CD4-positive, alpha-beta T cell (primary cell): ENCODE data around the gene RTN4RL2. TPM values are rescaled to one million over a fixed set of nuclear protein-coding genes. Genes with fewer than 3 reads are reported as not detected.
A peak's percentile ranks its signal among the peaks of the same experiment; 100 is the strongest.

Experiments
- ATAC-seq: fragments of 200-7000 bp; cut with Tn5 transposase; one replicate; pipeline ENCODE4 v1.10.0; 2022; ENCODE audit warnings: mild to moderate bottlenecking; ENCODE audit not compliant: poor library complexity
- CTCF ChIA-PET: fragments of 350-600 bp; sonication (Branson Sonifier 250); formaldehyde crosslinking; loops from one replicate; lab custom pipeline; 2021; ENCODE audit warnings: antibody characterized with exemption, inconsistent platforms; lab: Charles Lee
- POLR2A ChIA-PET: fragments of 350-600 bp; sonication (Branson Sonifier 250); formaldehyde crosslinking; loops from one replicate; lab custom pipeline; 2021; ENCODE audit warnings: antibody characterized with exemption, inconsistent platforms; lab: Charles Lee
- DNase-seq, 14 experiments: peaks; one replicate each; pipeline ENCODE4 v3.0.0-alpha.2; 2013 to 2020; ENCODE audit warnings: mixed read lengths in 2 of 14
- H3K27ac ChIP-seq, 2 donors: one replicate each; pipeline versions ENCODE4 v1.5.1 to v1.7.0; 2013; ENCODE audit warnings: low read length in 2 of 2, low read depth in 1 of 2, mild to moderate bottlenecking in 1 of 2
- H3K27me3 ChIP-seq, 2 experiments: 1 replicate in 1 of 2; 2 replicates in 1 of 2; pipeline versions ENCODE4 v1.6.1 to v1.7.0; 2013; ENCODE audit warnings: low read length in 2 of 2, control low read depth in 1 of 2, mild to moderate bottlenecking in 1 of 2, moderate library complexity in 1 of 2; ENCODE audit not compliant: insufficient read depth in 2 of 2, control insufficient read depth in 1 of 2
- H3K36me3 ChIP-seq: one replicate; pipeline ENCODE4 v1.6.1; 2013; ENCODE audit warnings: low read length, control low read depth; ENCODE audit not compliant: insufficient read depth
- H3K4me1 ChIP-seq: one replicate; pipeline ENCODE4 v1.6.1; 2013; ENCODE audit warnings: low read length, control low read depth; ENCODE audit not compliant: insufficient read depth
- H3K4me3 ChIP-seq: one replicate; pipeline ENCODE4 v1.5.1; 2013; ENCODE audit warnings: mild to moderate bottlenecking, low read length, moderate library complexity
- H3K9me3 ChIP-seq, 2 experiments: 1 replicate in 1 of 2; 2 replicates in 1 of 2; pipeline versions ENCODE4 v1.6.1 to v1.7.0; 2013; ENCODE audit warnings: low read length in 2 of 2, mild to moderate bottlenecking in 2 of 2, control low read depth in 1 of 2, moderate library complexity in 1 of 2; ENCODE audit not compliant: control insufficient read depth in 1 of 2, insufficient read depth in 1 of 2
- H3K27ac Mint-ChIP-seq: one replicate; pipeline ENCODE4 v1.8.0; 2020; ENCODE audit warnings: mixed read lengths
- H3K27me3 Mint-ChIP-seq: one replicate; pipeline ENCODE4 v1.8.0; 2021; ENCODE audit warnings: mixed read lengths
- H3K36me3 Mint-ChIP-seq: one replicate; pipeline ENCODE4 v1.8.0; 2021; ENCODE audit warnings: low read depth, mixed read lengths
- H3K4me1 Mint-ChIP-seq: one replicate; pipeline ENCODE4 v1.8.0; 2021; ENCODE audit warnings: low read depth, mixed read lengths
- H3K4me3 Mint-ChIP-seq: one replicate; pipeline ENCODE4 v1.8.0; 2020; ENCODE audit warnings: mild to moderate bottlenecking, mixed read lengths
- H3K9me3 Mint-ChIP-seq: one replicate; pipeline ENCODE4 v1.8.0; 2020; ENCODE audit warnings: mixed read lengths
- CTCF ChIP-seq: fragments of 200-600 bp; IDR thresholded peaks from one replicate; pipeline ENCODE4 v1.8.0; 2022; ENCODE audit warnings: antibody characterized with exemption, mild to moderate bottlenecking
- intact Hi-C, 2 experiments: fragments of 100-400 bp; cut with DNase I in 1 of 2; cut with micrococcal nuclease in 1 of 2; formaldehyde crosslinking; loops; one replicate each; pipeline versions ENCODE4 v1.15.1 to v1.9.0; 2023 to 2025; cut with DNase I, micrococcal nuclease
- total RNA-seq, 174 experiments: library from RNA in 2 of 174; stranded (reverse) in 2 of 174; gene quantifications; one replicate each; pipeline ENCODE4 v1.2.3 and lab custom pipeline; 2021 to 2026

Gene RTN4RL2
- total RNA-seq, 2 experiments from 2014 or later: 0.17 to 0.19 TPM

DNA sequence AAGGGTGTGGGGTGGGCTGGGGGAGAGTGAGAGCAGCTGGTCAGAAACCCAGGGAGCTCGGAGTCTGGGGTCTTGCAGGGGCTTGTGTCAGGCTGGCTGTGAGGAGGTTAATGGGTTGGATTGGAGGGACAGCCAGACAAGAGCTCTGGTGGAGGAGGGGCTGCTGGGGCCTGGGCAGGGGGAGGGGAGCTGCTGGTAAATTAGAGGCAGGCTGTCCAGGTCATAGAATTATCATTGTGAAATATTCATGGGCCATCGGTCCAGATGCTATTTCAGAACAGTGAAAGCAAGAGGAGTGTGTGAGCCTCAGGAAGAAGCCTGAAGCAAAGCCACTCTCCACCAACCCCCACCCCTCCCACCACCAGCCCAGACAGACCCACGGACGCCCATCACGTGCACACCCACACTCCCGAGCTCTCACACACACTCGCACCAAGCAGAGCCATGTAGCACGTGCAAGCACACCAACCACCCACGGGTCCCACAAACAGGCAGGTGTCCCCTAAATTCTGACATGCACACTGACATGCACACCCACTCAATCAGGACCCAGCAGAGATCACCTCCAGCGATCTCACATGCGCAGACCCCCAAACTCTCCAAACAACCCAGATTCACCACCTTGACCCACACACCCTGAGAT is 18.8 kb downstream of the RTN4RL2 start:
- POLR2A ChIA-PET: no interaction called here
- Histone ChIP-seq H3K27me3 (peaks cover 12 to 19% of the 10 kb centered on the region in 2 experiments), H3K27ac (no peak overlapping the region), H3K4me3 (no peak overlapping the region), H3K36me3 (no peaks in the 10 kb centered on the region), H3K4me1 (peaks cover 41% of the 10 kb centered on the region), H3K9me3 (no peaks in the 10 kb centered on the region)
- Mint-ChIP-seq H3K4me3 (no peak overlapping the region), H3K27ac (no peak overlapping the region), H3K27me3 (peaks cover 4% of the 10 kb centered on the region), H3K9me3 (no peaks in the 10 kb centered on the region), H3K4me1 (peaks cover 32% of the 10 kb centered on the region), H3K36me3 (no peaks in the 10 kb centered on the region)
- no peak for ATAC-seq
- CTCF ChIA-PET: no interaction called here
- intact Hi-C loops: no loop called here
- DNase-seq: no peak
- no peak for TF ChIP-seq CTCF

GRCh38 chr11:57479911-57480310 is 19.6 kb downstream of the RTN4RL2 start:
- no peak overlapping the region for H3K4me3 Mint-ChIP-seq
- ATAC-seq: peak; percentile 41
- POLR2A ChIA-PET: no interaction called here
- H3K27me3 Mint-ChIP-seq: peaks cover 10% of the 10 kb centered on the region
- no peak overlapping the region for H3K4me3 ChIP-seq
- H3K36me3 Mint-ChIP-seq: peaks cover 4% of the 10 kb centered on the region
- peaks cover 25% of the 10 kb centered on the region for H3K4me1 Mint-ChIP-seq
- no peak overlapping the region for H3K27ac Mint-ChIP-seq
- no peaks in the 10 kb centered on the region for H3K9me3 Mint-ChIP-seq
- TF ChIP-seq CTCF: no peak
- no peak for DNase-seq
- H3K36me3 ChIP-seq: peaks cover 6% of the 10 kb centered on the region
- peaks cover 19 to 20% of the 10 kb centered on the region in 2 experiments for H3K27me3 ChIP-seq
- no peaks in the 10 kb centered on the region for H3K9me3 ChIP-seq
- intact Hi-C loops: loop anchor here (2.0 kb wide), 3 partner anchors 21 to 133 kb away; no protein-coding TSS in a partner anchor
- CTCF ChIA-PET: interaction anchor here (0.7 to 1.0 kb wide), 2 partner anchors 22 to 87 kb away, joined by 3 to 4 read pairs; partner anchors contain the start of gene UBE2L6
- peaks cover 33% of the 10 kb centered on the region for H3K4me1 ChIP-seq
- no peak overlapping the region for H3K27ac ChIP-seq

DNA sequence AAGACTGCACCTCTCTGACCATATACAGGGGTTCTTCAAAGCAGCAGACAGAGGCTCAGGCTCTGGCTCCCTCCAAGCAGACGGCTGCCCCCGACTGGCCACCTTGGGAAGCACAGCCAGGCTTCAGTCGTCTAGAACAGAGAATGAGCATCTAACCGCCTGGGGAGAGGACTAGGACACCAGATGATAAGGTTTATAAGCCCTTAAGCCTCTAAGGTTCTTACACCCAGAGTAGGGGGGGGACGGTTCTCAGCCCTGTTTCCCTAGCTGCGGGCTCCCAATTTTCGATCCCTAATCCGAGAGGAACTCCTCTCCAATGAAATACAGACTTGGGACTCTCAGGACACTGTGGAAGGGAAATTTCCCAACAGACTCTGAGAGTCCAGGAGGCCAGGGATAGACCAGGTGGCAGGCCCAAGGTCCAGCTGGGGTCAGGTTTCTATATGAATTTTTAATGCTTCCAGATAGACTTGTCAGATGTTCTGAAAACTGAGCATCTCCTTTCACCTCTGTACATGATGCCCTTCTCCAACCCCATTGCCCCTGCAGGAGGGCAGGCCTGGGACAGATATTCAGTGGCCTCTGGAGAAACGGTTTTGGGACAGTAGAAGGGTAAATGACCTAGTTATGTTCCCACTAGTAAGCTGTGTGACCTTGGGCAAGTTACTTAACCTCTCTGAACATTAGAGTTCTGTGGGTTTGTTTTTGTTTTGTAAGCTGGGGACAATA is 20.2 kb downstream of the RTN4RL2 start:
- Histone ChIP-seq H3K4me1 (peaks cover 27% of the 10 kb centered on the region), H3K27ac (no peak overlapping the region), H3K36me3 (peaks cover 11% of the 10 kb centered on the region), H3K4me3 (no peak overlapping the region), H3K9me3 (no peaks in the 10 kb centered on the region), H3K27me3 (peaks cover 20% of the 10 kb centered on the region in 2 experiments)
- no peak overlapping the region for H3K27ac Mint-ChIP-seq
- peaks cover 16% of the 10 kb centered on the region for H3K27me3 Mint-ChIP-seq
- intact Hi-C loops: loop anchor here (2.0 kb wide), 3 partner anchors 22 to 134 kb away; no protein-coding TSS in a partner anchor
- TF ChIP-seq CTCF: peak; percentile 56
- POLR2A ChIA-PET: no interaction called here
- ATAC-seq (peak; percentile 55), DNase-seq (peak; percentile 45 to 74 (median 58))
- CTCF ChIA-PET: interaction anchor here (0.7 to 1.4 kb wide), 5 partner anchors 13 to 87 kb away, joined by 3 to 4 read pairs (median 3); partner anchors contain the start of gene UBE2L6
- peaks cover 10% of the 10 kb centered on the region for H3K36me3 Mint-ChIP-seq
- no peak overlapping the region for H3K4me3 Mint-ChIP-seq
- H3K9me3 Mint-ChIP-seq: no peaks in the 10 kb centered on the region
- H3K4me1 Mint-ChIP-seq: peaks cover 18% of the 10 kb centered on the region
